Retinal pigment epithelial cell (primary cell): ENCODE measurements around the gene YIF1A.

Source experiments
- DNase-seq: peaks from one replicate; pipeline ENCODE4 v3.0.0-alpha.2; 2010; ENCODE audit warnings: low read depth
- H3K4me3 ChIP-seq: 2 replicates; pipeline ENCODE4 v1.5.1; 2011; ENCODE audit warnings: mild to moderate bottlenecking, low read length, control low read depth, moderate library complexity
- TF ChIP-seq, protein P1 (sequence below): conservative IDR thresholded peaks from 2 replicates; pipeline ENCODE4 v1.5.1; 2011; ENCODE audit warnings: low read depth, low read length, control low read depth, inconsistent platforms

YIF1A gene

GRCh38 chr11:66316849-66317251 is 27.9 kb upstream of the YIF1A start, which contains the start of gene CD248:
TSS of gene CD248 (minus strand) at chr11:66317044. CDS start at chr11:66317027, 17 bp downstream.
- H3K4me3 ChIP-seq = no peak within 1 kb of the TSS
- DNase-seq = no peak

GRCh38 chr11:66315921-66316811 is 27.2 kb upstream of the YIF1A start:
- no peak for DNase-seq

More at GRCh38 chr11:66316849-66317251, 27.9 kb upstream of the YIF1A start, which contains the start of gene CD248:
- TF ChIP-seq, protein P1, sequence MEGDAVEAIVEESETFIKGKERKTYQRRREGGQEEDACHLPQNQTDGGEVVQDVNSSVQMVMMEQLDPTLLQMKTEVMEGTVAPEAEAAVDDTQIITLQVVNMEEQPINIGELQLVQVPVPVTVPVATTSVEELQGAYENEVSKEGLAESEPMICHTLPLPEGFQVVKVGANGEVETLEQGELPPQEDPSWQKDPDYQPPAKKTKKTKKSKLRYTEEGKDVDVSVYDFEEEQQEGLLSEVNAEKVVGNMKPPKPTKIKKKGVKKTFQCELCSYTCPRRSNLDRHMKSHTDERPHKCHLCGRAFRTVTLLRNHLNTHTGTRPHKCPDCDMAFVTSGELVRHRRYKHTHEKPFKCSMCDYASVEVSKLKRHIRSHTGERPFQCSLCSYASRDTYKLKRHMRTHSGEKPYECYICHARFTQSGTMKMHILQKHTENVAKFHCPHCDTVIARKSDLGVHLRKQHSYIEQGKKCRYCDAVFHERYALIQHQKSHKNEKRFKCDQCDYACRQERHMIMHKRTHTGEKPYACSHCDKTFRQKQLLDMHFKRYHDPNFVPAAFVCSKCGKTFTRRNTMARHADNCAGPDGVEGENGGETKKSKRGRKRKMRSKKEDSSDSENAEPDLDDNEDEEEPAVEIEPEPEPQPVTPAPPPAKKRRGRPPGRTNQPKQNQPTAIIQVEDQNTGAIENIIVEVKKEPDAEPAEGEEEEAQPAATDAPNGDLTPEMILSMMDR = no peak

DNA sequence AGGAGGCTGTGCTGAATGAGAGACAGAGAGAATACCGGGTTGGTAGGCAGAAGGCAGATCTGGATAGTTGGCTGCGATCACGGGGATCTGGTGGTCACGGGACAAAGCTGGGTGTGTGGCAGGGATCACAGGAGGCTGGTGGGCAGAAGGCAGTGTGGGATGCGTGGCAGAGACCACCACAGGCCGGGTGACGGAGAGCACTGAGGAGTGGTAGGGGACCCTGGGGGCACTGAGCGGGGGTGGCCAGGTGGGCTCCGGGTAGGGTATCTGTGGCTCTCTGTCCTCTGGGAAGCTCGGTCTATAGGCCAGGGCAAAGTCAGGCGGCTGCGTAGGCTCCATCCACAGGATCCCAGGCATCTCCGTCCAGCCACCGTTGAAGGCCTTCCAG is 26.5 kb upstream of the YIF1A start:
- no peak overlapping the region for H3K4me3 ChIP-seq
- no peak for DNase-seq

More at GRCh38 chr11:66315921-66316811, 27.2 kb upstream of the YIF1A start:
- TF ChIP-seq, protein P1 = no peak
- H3K4me3 ChIP-seq = no peak overlapping the region

DNA sequence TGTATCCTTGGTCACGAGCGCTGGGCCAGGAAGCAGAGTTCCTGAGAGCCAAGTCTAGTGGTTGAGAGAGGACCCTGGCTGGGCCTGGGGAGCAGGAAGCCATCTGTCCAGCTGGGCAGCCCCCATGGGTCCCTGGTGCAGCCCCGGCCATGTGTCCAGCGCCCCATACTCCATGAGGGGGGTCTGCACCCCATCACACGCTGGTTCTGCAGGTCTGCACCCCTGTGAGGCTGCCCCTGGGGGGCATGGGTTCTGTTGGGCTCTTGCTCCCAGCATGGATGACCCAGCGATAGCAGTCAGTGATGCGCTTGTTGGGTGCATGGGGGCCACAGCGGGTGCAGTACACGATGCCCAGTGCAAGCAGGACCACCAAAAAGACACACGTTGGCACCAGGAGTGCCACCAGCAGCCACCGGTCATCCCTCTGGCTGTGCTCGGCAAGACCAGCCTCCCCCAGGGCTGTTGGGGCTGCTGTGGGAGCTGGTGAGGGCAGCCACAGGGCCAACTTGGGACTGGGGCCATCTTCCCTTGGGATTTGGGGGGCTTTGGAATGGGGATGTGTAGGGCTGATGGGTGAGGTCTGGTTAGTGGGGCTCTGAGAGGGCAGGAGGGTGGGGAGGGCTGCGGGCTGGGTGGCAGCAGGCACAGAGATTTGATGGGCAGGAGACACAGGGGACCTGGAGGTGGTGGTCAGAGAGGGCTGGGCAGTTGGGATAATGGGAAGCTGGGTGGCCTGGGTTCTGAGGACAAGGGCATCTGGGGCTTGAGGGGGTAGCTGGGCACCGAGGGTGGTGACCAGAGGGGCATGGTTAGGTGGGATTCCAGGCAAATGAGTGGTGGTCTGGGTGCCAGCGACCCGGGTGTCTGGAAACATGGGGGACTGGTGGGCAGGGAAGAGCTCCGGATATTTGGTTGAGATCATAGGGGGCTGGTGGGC is 25.9 kb upstream of the YIF1A start:
- DNase-seq = no peak
- TF ChIP-seq, protein P1 = no peak
- H3K4me3 ChIP-seq = no peak overlapping the region

More for the DNA sequence above, 26.5 kb upstream of the YIF1A start:
- TF ChIP-seq, protein P1 = no peak

- TF ChIP-seq, protein P1 = no peak
- no peak for DNase-seq
- H3K4me3 ChIP-seq = no peak overlapping the region
Measured at GRCh38 chr11:66314186-66314501, 25.2 kb upstream of the YIF1A start.

DNA sequence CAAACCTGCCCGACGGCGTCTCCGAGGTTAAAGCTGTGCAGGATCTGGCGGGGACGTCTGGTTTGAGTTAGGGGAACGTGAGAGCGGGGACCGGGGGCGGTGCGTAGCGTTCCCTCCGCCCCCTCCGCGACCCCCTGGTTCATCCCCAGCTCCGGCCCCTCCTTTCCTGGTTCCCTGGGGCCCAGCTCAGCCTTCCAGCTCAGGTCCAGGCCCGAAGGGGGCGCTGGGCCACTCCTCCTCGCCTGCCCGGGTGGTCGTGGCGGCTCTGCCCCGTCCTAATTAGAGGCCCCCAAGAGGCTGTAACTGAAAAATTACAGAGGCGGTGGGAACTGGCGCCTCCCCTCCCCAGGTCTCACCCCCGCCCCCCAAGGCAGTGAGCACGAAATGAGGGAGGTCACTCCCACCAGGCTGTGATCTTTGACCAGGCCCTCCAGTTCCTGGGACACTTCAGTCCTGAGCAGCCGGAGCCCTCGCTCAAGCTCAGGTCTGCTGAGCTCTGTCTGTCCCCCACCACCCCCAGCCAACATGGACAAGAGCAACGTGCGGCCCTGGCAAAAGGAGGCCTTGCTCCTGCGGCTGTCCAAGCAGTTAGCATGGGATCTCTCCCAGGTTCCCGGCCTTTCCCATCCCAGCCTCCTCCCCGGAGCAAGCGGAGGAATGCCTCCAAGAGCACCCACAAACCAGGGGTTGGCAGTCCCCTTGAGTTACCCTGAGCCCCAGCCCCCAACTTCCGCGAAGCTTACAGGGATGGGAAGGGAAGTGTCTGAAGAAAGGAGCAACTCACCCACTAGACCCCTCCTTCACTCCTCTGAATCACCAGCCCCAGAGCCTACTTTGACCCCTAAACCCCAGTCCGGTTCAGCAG is 24.6 kb upstream of the YIF1A start:
- no peak for DNase-seq
- peak overlapping the region; percentile 34 for H3K4me3 ChIP-seq
- TF ChIP-seq, protein P1 = peak; percentile 20
